ENCODE measurements around the gene CAMSAP1. TPM values are rescaled to one million over a fixed set of nuclear protein-coding genes. Genes with fewer than 3 reads are reported as not detected.

Gene CAMSAP1
- 16.9 and 18.2 TPM in 2 replicates for total RNA-seq

GRCh38 chr9:135907431-135908092 lies at the start of gene CAMSAP1:
Gene CAMSAP1, minus strand, starts transcription at chr9:135907546. Its CDS starts 387 bp downstream, at chr9:135907159.

Other genes with a start within 250 kb of the CAMSAP1 start
- gene LCN9, start 244.2 kb downstream of the CAMSAP1 start, total RNA-seq, result not detected in 2 replicates
- not detected in 2 replicates for gene SOHLH1, start 208.1 kb downstream of the CAMSAP1 start, total RNA-seq
- gene KCNT1, start 205.4 kb downstream of the CAMSAP1 start, total RNA-seq, result not detected in 2 replicates
- gene UBAC1, start 53.8 kb upstream of the CAMSAP1 start, total RNA-seq, result 21.7 and 25.0 TPM in 2 replicates
- gene NACC2, start 187.7 kb upstream of the CAMSAP1 start, total RNA-seq, result 24.8 and 28.0 TPM in 2 replicates
- gene TMEM250, start 211.3 kb upstream of the CAMSAP1 start, total RNA-seq, result 32.5 and 34.6 TPM in 2 replicates

All from articular chondrocyte of knee joint (primary cell).